HepG2 (cell line): ENCODE results near the gene HRH2. TPM values are rescaled to one million over a fixed set of nuclear protein-coding genes. Genes with fewer than 3 reads are reported as not detected.

Source experiments
- ATAC-seq: fragments of 200-7000 bp; cut with Tn5 transposase; 3 replicates; pipeline ENCODE4 v1.9.1; 2020; ENCODE audit warnings: mild to moderate bottlenecking, moderate library complexity
- BruUV-seq: library from RNA; stranded (reverse); fragments of 400-500 nt; replicated peaks from 2 replicates; lab custom pipeline; 2021; lab: Mats Ljungman, UMichigan
- CTCF ChIA-PET: fragments of 300-600 bp; formaldehyde crosslinking; extraction: SDS; loops from one replicate; lab custom pipeline; 2021; ENCODE audit warnings: low total read pairs, inconsistent platforms, low intra/inter-chr PET ratio; lab: Yijun Ruan, JAX
- POLR2A ChIA-PET: fragments of 350-600 bp; sonication (Branson Sonifier 250); formaldehyde crosslinking; loops from one replicate; lab custom pipeline; 2020; ENCODE audit warnings: antibody characterized with exemption, inconsistent platforms; lab: Yijun Ruan, JAX
- DNase-seq: peaks from one replicate; pipeline ENCODE4 v3.0.0-alpha.2; 2015; ENCODE audit warnings: low spot score
- FAIRE-seq: peaks from 3 replicates; lab custom pipeline; 2011; peaks lifted over from hg19 to GRCh38; lab: Jason Lieb, UNC
- H2AFZ ChIP-seq: one replicate; pipeline ENCODE4 v1.6.1; 2011; ENCODE audit warnings: low read length, inconsistent platforms
- H3K27ac ChIP-seq: fragments of 300-600 bp; 3 replicates; pipeline ENCODE4 v1.8.0; 2011; ENCODE audit warnings: mixed run types, mild to moderate bottlenecking, mixed read lengths, low read length, inconsistent platforms; ENCODE audit not compliant: insufficient read depth; ENCODE audit errors: extremely low read length
- H3K27me3 ChIP-seq, 2 experiments: fragments of 200-600 bp in 1 of 2; 2 replicates in 1 of 2; 3 replicates in 1 of 2; pipeline versions ENCODE4 v1.6.0 to v1.8.0; 2011; ENCODE audit warnings: low read length in 2 of 2, mild to moderate bottlenecking in 2 of 2, moderate library complexity in 2 of 2, inconsistent platforms in 1 of 2; ENCODE audit not compliant: insufficient read depth in 2 of 2, control insufficient read depth in 1 of 2
- H3K36me3 ChIP-seq, 2 experiments: fragments of 200-600 bp in 1 of 2; replicated peaks in 1 of 2; 2 replicates in 1 of 2; 3 replicates in 1 of 2; pipeline versions ENCODE4 v1.5.1 to v1.8.0; 2011; ENCODE audit warnings: low read length in 2 of 2, inconsistent platforms in 1 of 2; ENCODE audit not compliant: insufficient read depth in 2 of 2, control insufficient read depth in 1 of 2
- H3K4me1 ChIP-seq: 2 replicates; pipeline ENCODE4 v1.5.1; 2012; ENCODE audit warnings: low read length, inconsistent platforms; ENCODE audit not compliant: insufficient read depth
- H3K4me2 ChIP-seq: 2 replicates; pipeline ENCODE4 v1.6.0; 2011; ENCODE audit warnings: low read depth, low read length, inconsistent platforms
- H3K4me3 ChIP-seq, 3 experiments: fragments of 200-600 bp in 1 of 3; sonication (generic), shearing (Covaris generic) in 1 of 3; replicated peaks in 1 of 3; 2 replicates each; pipeline ENCODE4 v1.5.1; 2011 to 2016; ENCODE audit warnings: low read length in 3 of 3, inconsistent platforms in 2 of 3, low read depth in 2 of 3, mild to moderate bottlenecking in 2 of 3, control low read depth in 1 of 3, mixed read lengths in 1 of 3; ENCODE audit not compliant: insufficient read depth in 1 of 3
- H3K79me2 ChIP-seq: one replicate; pipeline ENCODE4 v1.6.1; 2011; ENCODE audit warnings: low read length, inconsistent platforms; ENCODE audit not compliant: insufficient read depth
- H3K9ac ChIP-seq: 2 replicates; pipeline ENCODE4 v1.6.0; 2011; ENCODE audit warnings: mild to moderate bottlenecking, low read depth, low read length, inconsistent platforms; ENCODE audit not compliant: insufficient read depth
- H3K9me3 ChIP-seq: 2 replicates; pipeline ENCODE4 v1.5.1; 2012; ENCODE audit warnings: mild to moderate bottlenecking, low read length
- H4K20me1 ChIP-seq: 2 replicates; pipeline ENCODE4 v1.6.0; 2011; ENCODE audit warnings: inconsistent platforms, mild to moderate bottlenecking, low read length, moderate library complexity; ENCODE audit not compliant: insufficient read depth
- AFF4 ChIP-seq: sonication (generic); formaldehyde crosslinking; IDR thresholded peaks from 2 replicates; pipeline ENCODE4 v1.4.0; 2020; ENCODE audit warnings: missing genetic modification reagents
- BRCA1 ChIP-seq: sonication (generic); formaldehyde crosslinking; IDR thresholded peaks from 2 replicates; pipeline ENCODE4 v1.4.0; 2020; ENCODE audit warnings: missing genetic modification reagents
- NR2F1 ChIP-seq, 2 experiments: fragments of 450-650 bp in 1 of 2; formaldehyde crosslinking in 1 of 2; IDR thresholded peaks; 2 replicates each; pipeline versions ENCODE4 v1.5.0 to v1.6.1; 2016 to 2020; ENCODE audit warnings: mild to moderate bottlenecking in 1 of 2, missing compliant biosample characterization in 1 of 2, missing genetic modification reagents in 1 of 2, moderate library complexity in 1 of 2
- SRF ChIP-seq: IDR thresholded peaks from 2 replicates; pipeline ENCODE4 v1.6.1; 2011; ENCODE audit warnings: mild to moderate bottlenecking, low read depth, low read length, moderate library complexity
- ZNF781 ChIP-seq: sonication (generic); formaldehyde crosslinking; IDR thresholded peaks from 2 replicates; pipeline ENCODE4 v1.5.1; 2020; ENCODE audit warnings: borderline replicate concordance, mild to moderate bottlenecking, missing genetic modification reagents; ENCODE audit errors: not compliant biosample characterization
- ZNF878 ChIP-seq: sonication (generic); formaldehyde crosslinking; IDR thresholded peaks from 2 replicates; pipeline ENCODE4 v1.8.1; 2023; ENCODE audit warnings: mild to moderate bottlenecking, missing genetic modification reagents, moderate library complexity
- WGBS: methylation state at CpG from one replicate; pipeline ENCODE4 v1.1.6; 2017; ENCODE audit warnings: low lambda C conversion rate; 5-methylcytosine and 5-hydroxymethylcytosine counted together
- in situ Hi-C: cut with HindIII; loops from 2 replicates; pipeline ENCODE4 v1.10.0; 2017; ENCODE audit warnings: low pct_unique_long_range_greater_than_20kb; ENCODE audit not compliant: extremely low pct_ligation_motif_present
- intact Hi-C: fragments of 100-400 bp; cut with micrococcal nuclease; formaldehyde crosslinking; loops from one replicate; pipeline ENCODE4 v1.10.0; 2022; ENCODE audit not compliant: unreplicated experiment
- polyA plus RNA-seq, 8 experiments: library from polyadenylated mRNA; depleted of rRNA in 3 of 8; stranded (reverse) in 7 of 8; unstranded in 1 of 8; fragments of >200 nt; fragmentation: Illumina TruSeq in 4 of 8; extraction: Trizol in 4 of 8; gene quantifications; 2 replicates each; pipeline versions ENCODE4 v1.2.1 to v1.2.3, GENCODE V29; 2011 to 2016; ENCODE audit warnings: low read depth in 4 of 8, missing spikeins in 1 of 8, mixed read lengths in 1 of 8; ENCODE audit not compliant: insufficient read depth in 1 of 8
- total RNA-seq, 5 experiments: library from RNA; depleted of rRNA; stranded (reverse); fragments of >200 nt; fragmentation: Illumina TruSeq; extraction: Trizol; gene quantifications; 2 replicates each; pipeline ENCODE4 v1.2.3, GENCODE V29; 2016; ENCODE audit warnings: low read depth in 1 of 5
- TF ChIP-seq, protein P1 (sequence below): sonication (generic); formaldehyde crosslinking; IDR thresholded peaks from 2 replicates; pipeline ENCODE4 v1.4.0; 2020; ENCODE audit warnings: mild to moderate bottlenecking, missing genetic modification reagents
- TF ChIP-seq, protein P2 (sequence below): sonication (generic); formaldehyde crosslinking; IDR thresholded peaks from 2 replicates; pipeline ENCODE4 v1.5.0; 2020; ENCODE audit warnings: missing genetic modification reagents

HRH2 gene
- total and polyA plus RNA-seq, 2 of the 13 experiments (the other 11 are each of a cell fraction or from before 2014, with no cell fraction given) = not detected

DNA sequence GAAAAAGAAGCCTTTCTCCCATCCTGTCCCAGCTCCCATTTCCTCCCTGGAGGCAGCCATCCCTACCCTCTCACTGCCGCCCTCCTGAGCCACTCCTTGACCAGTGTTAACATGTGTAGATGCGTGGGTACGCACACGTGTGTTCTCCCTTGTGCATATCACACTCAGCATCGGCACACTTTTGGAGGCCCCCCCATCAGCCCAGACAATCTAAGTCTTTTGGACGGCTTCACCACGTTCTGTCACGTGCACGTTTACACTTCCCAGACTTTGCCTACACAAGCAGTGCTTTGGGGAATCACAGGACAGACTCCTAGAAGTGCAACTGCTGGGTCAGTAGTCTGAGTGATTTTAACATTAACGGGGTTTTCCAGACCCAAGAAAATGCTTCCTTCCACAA is 18.0 kb downstream of the HRH2 start:
- H3K9ac ChIP-seq = no peak overlapping the region
- H3K4me1 ChIP-seq = no peaks in the 10 kb centered on the region
- peaks cover 2 to 55% of the 10 kb centered on the region in 2 experiments; a peak in 3 of 5 replicates for H3K27me3 ChIP-seq
- no peak for TF ChIP-seq ZNF781 (CRISPR knock-in tag)
- TF ChIP-seq SRF = no peak
- TF ChIP-seq, all 625 proteins: peak for 0
- no peak for FAIRE-seq
- Histone ChIP-seq H3K9me3 (no peaks in the 10 kb centered on the region), H3K79me2 (no peaks in the 10 kb centered on the region), H3K27ac (no peak overlapping the region), H3K4me3 (no peak overlapping the region), H2AFZ (no peak overlapping the region), H4K20me1 (no peaks in the 10 kb centered on the region), H3K36me3 (no peaks in the 10 kb centered on the region), H3K4me2 (no peak overlapping the region)
- CTCF ChIA-PET = no interaction called here
- POLR2A ChIA-PET = no interaction called here
- DNase-seq = no peak
- WGBS = 43% methylated on average over 10 of the region's 10 CpGs
- ATAC-seq = no peak
- no TSS peak for BruUV-seq
- in situ Hi-C loops = no loop called here
- intact Hi-C loops = no loop called here

DNA sequence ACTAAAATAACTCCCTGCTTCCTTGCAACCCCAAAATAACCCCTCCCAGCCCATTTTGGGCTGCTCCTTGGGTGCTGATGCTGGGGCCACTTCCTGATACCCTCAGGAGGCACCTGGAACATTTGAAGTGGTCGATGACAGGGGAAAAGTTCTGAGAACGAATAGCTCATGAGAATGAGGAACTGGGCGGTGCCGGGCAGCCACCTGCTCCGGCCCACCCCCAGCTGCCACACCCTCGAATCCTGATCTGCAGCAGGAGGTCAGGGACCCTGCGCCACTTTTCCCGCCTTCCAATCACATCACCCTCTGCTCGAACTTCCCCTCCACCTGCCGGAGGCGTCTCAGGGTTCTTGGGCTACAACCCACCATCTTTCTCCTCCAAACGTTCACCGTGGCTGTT is 19.7 kb downstream of the HRH2 start:
- ChIA-PET POLR2A (no interaction called here), CTCF (no interaction called here)
- H2AFZ ChIP-seq = no peak overlapping the region
- no peaks in the 10 kb centered on the region for H3K9me3 ChIP-seq
- FAIRE-seq (no peak), ATAC-seq (no peak), DNase-seq (no peak)
- in situ Hi-C loops = no loop called here
- no peaks in the 10 kb centered on the region for H3K36me3 ChIP-seq
- no peaks in the 10 kb centered on the region for H4K20me1 ChIP-seq
- intact Hi-C loops = no loop called here
- no peaks in the 10 kb centered on the region for H3K79me2 ChIP-seq
- no peak overlapping the region for H3K9ac ChIP-seq
- no TSS peak for BruUV-seq
- 52% methylated on average over 13 of the region's 13 CpGs for WGBS
- peaks cover 3 to 71% of the 10 kb centered on the region in 2 experiments; a peak in 4 of 5 replicates for H3K27me3 ChIP-seq
- H3K4me2 ChIP-seq = no peak overlapping the region
- no peak overlapping the region for H3K4me3 ChIP-seq
- no peak overlapping the region for H3K27ac ChIP-seq
- H3K4me1 ChIP-seq = no peaks in the 10 kb centered on the region
- TF ChIP-seq, protein P1, sequence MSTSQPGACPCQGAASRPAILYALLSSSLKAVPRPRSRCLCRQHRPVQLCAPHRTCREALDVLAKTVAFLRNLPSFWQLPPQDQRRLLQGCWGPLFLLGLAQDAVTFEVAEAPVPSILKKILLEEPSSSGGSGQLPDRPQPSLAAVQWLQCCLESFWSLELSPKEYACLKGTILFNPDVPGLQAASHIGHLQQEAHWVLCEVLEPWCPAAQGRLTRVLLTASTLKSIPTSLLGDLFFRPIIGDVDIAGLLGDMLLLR (CRISPR knock-in tag) = no peak
- TF ChIP-seq, protein P2, sequence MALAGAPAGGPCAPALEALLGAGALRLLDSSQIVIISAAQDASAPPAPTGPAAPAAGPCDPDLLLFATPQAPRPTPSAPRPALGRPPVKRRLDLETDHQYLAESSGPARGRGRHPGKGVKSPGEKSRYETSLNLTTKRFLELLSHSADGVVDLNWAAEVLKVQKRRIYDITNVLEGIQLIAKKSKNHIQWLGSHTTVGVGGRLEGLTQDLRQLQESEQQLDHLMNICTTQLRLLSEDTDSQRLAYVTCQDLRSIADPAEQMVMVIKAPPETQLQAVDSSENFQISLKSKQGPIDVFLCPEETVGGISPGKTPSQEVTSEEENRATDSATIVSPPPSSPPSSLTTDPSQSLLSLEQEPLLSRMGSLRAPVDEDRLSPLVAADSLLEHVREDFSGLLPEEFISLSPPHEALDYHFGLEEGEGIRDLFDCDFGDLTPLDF (CRISPR knock-in tag) = no peak
- no peak for TF ChIP-seq NR2F1 (CRISPR knock-in tag; IDR thresholded peaks at IDR 0.05)
- no peak for TF ChIP-seq ZNF878 (CRISPR knock-in tag)
- TF ChIP-seq BRCA1 (CRISPR knock-in tag) = no peak
- no peak for TF ChIP-seq AFF4 (CRISPR knock-in tag)
